IPS DF 4.7 (cell line): ENCODE data around the gene CABLES2.
"Not testable (repeated sequence)": the region's sequence is repeated elsewhere in the genome, so short reads cannot be mapped to it uniquely, and the experiment has no call there.

Experiments
- DNase-seq: peaks from one replicate; pipeline ENCODE4 v3.0.0-alpha.2; 2013; ENCODE audit warnings: low spot score; ENCODE audit errors: extremely low read depth

CABLES2 gene

GRCh38 chr20:62390317-62391164 lies 16.5 kb downstream of the CABLES2 start:
- no peak for DNase-seq

GRCh38 chr20:62389601-62390087 lies 17.4 kb downstream of the CABLES2 start:
- no peak for DNase-seq

GRCh38 chr20:62388839-62389600 lies 18.1 kb downstream of the CABLES2 start:
- DNase-seq, result no peak

- DNase-seq, result no peak
Observed at GRCh38 chr20:62387933-62388635, 19.0 kb downstream of the CABLES2 start.

- no peak for DNase-seq
Observed at GRCh38 chr20:62387219-62387913, 19.7 kb downstream of the CABLES2 start.

- DNase-seq, result no peak
Observed at GRCh38 chr20:62386383-62387218, 20.5 kb downstream of the CABLES2 start, which contains the start of gene RPS21. RPS21 (plus strand) TSS chr20:62387103; CDS start chr20:62387339, 236 bp downstream.

- no peak for DNase-seq
Observed at GRCh38 chr20:62382306-62383198, 24.5 kb downstream of the CABLES2 start.

- no peak for DNase-seq
Observed at GRCh38 chr20:62381842-62382241, 25.2 kb downstream of the CABLES2 start.

GRCh38 chr20:62381202-62381797 lies 25.8 kb downstream of the CABLES2 start:
- no peak for DNase-seq

GRCh38 chr20:62378215-62378614 lies 28.9 kb downstream of the CABLES2 start:
- DNase-seq, result no peak

GRCh38 chr20:62377615-62378178 lies 29.4 kb downstream of the CABLES2 start:
- DNase-seq, result no peak

GRCh38 chr20:62377064-62377461 lies 30.0 kb downstream of the CABLES2 start:
- DNase-seq, result no peak

- DNase-seq, result no peak
Observed at GRCh38 chr20:62376112-62377063, 30.7 kb downstream of the CABLES2 start.

- no peak for DNase-seq
Observed at GRCh38 chr20:62374331-62375152, 32.5 kb downstream of the CABLES2 start.

- DNase-seq, result not testable (repeated sequence)
Observed at GRCh38 chr20:62373631-62374179, 33.4 kb downstream of the CABLES2 start.
